ENCODE data around the gene VAV3.

VAV3 gene

GRCh38 chr1:107545879-107546278, 419.1 kb downstream of the VAV3 start:
- TF ChIP-seq CTCF (conservative IDR thresholded peaks at IDR 0.05; ENCODE audit: control insufficient read depth, insufficient read depth, low read depth, low read length): no peak
- DNase-seq (ENCODE audit: low read depth): no peak
- no peak overlapping the region for H3K4me3 ChIP-seq (ENCODE audit: control insufficient read depth, low read depth, low read length)

- no peak for TF ChIP-seq CTCF (conservative IDR thresholded peaks at IDR 0.05; ENCODE audit: control insufficient read depth, insufficient read depth, low read depth, low read length)
- no peak overlapping the region for H3K4me3 ChIP-seq (ENCODE audit: control insufficient read depth, low read depth, low read length)
- no peak for DNase-seq (ENCODE audit: low read depth)
These were observed 419.9 kb downstream of the VAV3 start for GRCh38 chr1:107545056-107545577.

GRCh38 chr1:107544285-107544684, 420.7 kb downstream of the VAV3 start:
- no peak overlapping the region for H3K4me3 ChIP-seq (ENCODE audit: control insufficient read depth, low read depth, low read length)
- DNase-seq (ENCODE audit: low read depth): no peak
- TF ChIP-seq CTCF (conservative IDR thresholded peaks at IDR 0.05; ENCODE audit: control insufficient read depth, insufficient read depth, low read depth, low read length): no peak

- TF ChIP-seq CTCF (conservative IDR thresholded peaks at IDR 0.05; ENCODE audit: control insufficient read depth, insufficient read depth, low read depth, low read length): no peak
- DNase-seq (ENCODE audit: low read depth): no peak
- H3K4me3 ChIP-seq (ENCODE audit: control insufficient read depth, low read depth, low read length): no peak overlapping the region
These were observed 423.6 kb downstream of the VAV3 start for GRCh38 chr1:107541412-107541811.

- no peak for TF ChIP-seq CTCF (conservative IDR thresholded peaks at IDR 0.05; ENCODE audit: control insufficient read depth, insufficient read depth, low read depth, low read length)
- no peak for DNase-seq (ENCODE audit: low read depth)
- no peak overlapping the region for H3K4me3 ChIP-seq (ENCODE audit: control insufficient read depth, low read depth, low read length)
These were observed 426.5 kb downstream of the VAV3 start for GRCh38 chr1:107538502-107538901.

GRCh38 chr1:107536266-107536665, 428.7 kb downstream of the VAV3 start:
- DNase-seq (ENCODE audit: low read depth): no peak
- H3K4me3 ChIP-seq (ENCODE audit: control insufficient read depth, low read depth, low read length): no peak overlapping the region
- TF ChIP-seq CTCF (conservative IDR thresholded peaks at IDR 0.05; ENCODE audit: control insufficient read depth, insufficient read depth, low read depth, low read length): no peak

- no peak for DNase-seq (ENCODE audit: low read depth)
- no peak for TF ChIP-seq CTCF (conservative IDR thresholded peaks at IDR 0.05; ENCODE audit: control insufficient read depth, insufficient read depth, low read depth, low read length)
- no peak overlapping the region for H3K4me3 ChIP-seq (ENCODE audit: control insufficient read depth, low read depth, low read length)
These were observed 429.9 kb downstream of the VAV3 start for GRCh38 chr1:107535091-107535490.
